GM18909 (cell line): ENCODE measurements around the gene SCAMP2.

Source experiments
- ATAC-seq: cut with Tn5 transposase; IDR thresholded peaks from one replicate; pipeline ENCODE4 v1.9.1; 2021; ENCODE audit warnings: mild to moderate bottlenecking; ENCODE audit not compliant: unreplicated experiment, poor library complexity

The SCAMP2 gene

DNA sequence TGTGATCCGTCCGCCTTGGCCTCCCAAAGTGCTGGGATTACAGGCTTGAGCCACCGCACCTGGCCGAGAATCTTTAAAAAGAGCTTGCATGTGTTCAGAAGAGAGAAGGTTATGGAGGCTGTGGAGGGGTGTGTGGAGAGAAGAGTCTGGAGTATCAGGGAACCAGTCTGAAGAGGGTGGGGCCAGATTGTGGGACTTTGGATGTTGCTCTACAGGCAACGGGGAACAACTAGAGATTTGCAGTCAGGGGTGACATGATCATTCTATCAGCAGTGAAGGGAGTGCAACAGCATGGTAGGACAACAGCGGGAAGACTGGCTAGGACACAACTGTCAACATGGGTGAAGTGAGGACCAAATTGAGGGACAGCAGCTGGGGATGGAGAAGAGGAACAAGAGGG, 8.9 kb downstream of the SCAMP2 start:
- ATAC-seq: no peak

DNA sequence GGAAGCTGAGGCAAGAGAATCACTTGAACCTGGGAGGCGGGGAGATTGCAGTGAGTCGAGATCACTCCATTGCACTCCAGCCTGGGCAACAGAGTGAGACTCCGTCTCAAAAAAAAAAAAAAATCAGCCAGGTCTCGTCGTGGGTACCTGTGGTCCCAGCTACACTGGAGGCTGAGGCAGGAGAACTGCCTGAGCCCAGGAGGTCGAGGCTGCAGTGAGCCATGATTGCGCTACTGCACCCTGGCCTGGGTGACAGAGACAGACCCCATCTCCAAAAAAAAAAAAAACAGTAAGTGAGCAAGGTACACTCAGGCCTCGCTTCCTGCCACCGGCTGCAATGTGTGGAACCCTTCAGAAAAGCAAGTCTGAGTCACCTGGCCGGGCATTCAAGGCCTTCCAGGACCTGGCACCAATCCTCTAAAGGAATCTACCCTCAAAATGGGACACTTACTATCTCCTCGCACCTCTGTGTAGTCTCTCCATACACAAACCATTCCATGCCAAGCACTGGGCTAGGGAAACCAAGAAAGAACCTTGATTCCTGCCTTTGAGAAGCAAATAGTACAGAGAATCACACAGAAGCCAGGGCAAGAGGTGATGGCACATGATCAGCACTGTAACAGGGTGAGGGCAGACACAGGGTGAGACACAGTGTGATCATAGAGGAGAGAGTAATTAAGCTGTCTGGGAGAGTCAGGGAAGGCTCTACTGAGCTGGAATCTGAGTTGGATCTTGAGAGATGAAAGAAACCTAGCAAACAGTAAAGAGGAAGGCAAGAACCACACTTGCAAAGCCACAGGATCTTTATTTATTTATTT, 9.7 kb downstream of the SCAMP2 start:
- no peak for ATAC-seq

DNA sequence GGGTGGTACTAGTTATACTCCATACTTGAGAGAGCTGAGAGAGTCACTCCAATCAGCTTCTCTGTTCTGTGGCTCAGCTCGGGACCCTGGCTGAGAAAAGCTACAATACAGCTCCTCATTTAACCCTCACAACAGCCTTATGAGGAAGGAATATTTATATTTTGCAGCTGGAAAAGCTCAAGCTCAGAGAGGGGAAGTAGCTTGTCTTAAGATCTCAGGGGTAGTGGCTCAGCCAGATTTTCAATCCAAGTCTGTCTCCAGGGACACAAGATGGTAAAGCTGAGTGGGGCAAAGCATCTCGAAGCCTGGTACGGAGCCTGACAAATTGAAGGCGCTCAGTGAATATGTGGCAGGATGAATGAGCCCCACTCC, 14.8 kb downstream of the SCAMP2 start:
- no peak for ATAC-seq

DNA sequence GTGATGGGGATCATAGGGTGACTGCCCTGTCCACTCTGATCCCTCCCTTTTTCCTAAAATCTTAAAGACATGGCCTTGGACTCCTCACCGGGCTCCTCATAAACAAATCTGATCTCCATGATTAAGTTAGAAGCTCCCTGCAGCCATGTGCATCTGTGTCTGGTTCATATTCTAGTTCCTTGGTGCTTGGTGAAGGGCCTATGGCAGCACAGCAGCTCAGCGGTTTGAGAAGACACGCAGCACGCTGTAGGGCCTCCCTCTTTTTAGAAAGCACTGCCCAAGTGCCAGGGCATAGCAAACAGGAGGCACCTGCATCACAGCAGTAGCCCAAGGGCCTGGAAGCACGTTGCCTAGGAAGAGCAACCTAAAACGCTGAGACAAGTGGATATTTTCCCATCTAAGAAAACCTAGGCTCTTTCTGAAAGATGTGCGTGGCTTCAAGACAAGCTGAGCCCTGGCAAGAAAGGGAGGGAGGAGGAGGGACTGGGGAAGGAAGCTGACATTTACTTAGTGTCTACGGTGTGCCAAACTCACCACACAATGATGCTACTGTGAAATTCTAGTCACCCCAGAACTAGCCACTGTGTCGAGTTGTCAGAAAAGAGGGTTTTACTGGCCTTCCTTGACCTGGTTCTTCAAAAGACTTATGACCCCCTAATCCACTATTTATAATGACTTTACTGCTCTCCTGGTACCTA, 15.3 kb downstream of the SCAMP2 start:
- ATAC-seq: peak; percentile 19

DNA sequence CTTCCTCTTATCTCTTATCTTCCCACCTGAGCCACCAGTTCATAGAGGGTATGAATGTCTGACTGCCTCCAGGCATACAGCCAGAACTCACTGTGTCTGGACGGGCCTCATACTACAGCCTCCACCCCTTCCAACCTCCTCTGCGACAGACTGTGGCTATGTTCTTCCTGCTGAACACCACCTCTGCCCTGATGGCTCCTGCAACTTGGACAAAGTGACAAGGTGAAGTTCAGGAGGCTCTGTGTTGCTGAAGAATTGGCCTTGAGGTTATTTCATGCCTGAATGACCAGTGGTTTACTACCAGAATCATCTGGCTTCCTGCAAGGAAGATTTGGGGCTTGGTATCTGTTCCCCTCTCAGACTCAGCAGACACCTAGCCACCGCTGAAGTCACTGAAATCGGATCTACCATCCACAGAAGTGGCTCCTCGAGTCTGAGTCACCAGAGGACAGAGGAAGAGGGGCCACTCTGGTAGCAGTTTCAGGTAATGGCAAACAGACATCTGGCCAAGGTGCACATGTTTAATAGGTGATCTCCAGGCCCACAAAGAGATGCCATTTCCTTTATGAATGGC, 16.0 kb downstream of the SCAMP2 start:
- ATAC-seq: peak; percentile 71

DNA sequence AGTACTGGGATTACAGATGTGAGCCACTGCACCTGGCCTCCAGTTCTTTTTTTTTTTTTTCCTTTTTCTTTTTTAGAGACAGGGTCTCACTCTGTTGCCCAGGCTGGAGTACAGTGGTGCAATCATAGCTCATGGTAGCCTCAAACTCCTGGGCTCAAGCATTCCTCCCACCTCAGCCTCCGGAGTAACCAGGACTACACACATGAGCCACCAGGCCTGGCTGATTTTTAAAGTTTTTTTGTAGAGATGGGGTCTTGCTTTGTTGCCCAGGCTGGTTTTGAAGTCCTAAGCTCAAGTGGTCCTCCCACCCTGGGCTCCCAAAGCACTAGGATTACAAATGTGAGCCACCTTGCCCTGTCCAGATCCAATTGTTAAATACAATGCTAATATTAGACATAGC, 16.6 kb downstream of the SCAMP2 start:
- ATAC-seq: no peak

DNA sequence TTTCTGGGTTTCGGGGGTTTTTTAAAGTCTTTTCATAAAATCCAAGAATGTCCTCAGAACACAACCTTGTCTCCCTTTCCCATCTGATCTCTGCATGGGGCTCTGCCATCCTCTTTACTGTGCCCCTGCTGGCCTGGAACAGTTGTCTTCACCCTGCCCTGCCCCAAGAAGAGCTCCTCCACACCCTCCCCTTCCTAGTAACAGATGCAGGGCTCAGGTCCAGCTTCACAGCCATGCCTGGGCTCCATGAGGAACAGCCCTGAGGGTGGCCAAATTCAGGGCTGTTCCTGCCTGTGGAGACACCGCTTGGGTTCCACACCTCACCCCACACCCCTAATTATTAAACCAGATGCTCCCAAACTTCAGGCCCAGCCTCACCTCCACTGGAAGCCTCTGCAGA, 17.3 kb downstream of the SCAMP2 start:
- no peak for ATAC-seq

DNA sequence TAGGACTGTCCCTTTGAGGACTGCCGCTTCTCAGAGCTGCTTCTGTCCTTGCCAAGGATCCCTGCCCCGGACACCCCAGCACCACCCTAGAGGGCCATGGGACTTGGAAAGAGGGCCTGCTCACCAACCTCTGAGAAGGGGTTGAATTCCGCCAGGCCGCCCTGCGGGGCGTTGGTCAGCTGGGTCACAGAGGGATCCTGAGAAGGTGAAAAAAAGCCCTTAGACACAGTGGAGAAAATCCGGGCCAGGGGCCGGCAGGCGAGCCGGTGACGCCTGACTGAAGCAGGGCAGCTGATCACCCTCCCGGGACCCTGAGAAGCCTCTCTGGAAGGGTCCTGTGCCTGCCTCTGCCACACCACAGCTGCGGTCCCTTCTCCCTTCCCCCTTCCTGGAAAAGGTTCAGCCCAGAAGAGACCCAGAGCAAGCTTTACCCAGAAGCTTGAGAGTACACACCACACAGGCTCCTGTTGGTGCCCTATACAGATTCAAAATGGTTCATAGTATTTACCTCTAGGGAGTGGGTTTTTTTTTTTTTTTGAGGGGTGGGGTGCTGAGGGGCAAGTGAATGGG, 18.6 kb downstream of the SCAMP2 start:
- no peak for ATAC-seq

DNA sequence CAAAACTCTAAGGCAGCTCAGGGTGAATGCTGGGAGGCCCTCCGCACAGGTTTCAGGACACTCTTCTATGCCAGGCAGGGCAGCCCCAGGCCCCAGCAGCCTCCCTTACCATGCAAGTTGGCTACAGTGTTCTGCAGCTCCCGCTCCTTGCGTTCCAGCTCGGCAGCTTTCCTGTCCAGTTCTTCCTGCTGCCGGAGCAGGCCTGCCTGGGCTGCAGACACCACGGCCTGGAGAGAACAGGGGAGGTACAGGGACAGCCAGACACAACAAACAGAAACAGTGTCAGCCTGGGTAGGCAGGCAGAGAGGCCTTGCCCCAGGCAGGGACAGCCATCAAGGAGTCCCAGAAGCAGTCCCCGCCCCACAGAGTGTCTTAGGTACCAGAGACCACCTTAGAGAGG, 21.2 kb downstream of the SCAMP2 start:
- no peak for ATAC-seq

DNA sequence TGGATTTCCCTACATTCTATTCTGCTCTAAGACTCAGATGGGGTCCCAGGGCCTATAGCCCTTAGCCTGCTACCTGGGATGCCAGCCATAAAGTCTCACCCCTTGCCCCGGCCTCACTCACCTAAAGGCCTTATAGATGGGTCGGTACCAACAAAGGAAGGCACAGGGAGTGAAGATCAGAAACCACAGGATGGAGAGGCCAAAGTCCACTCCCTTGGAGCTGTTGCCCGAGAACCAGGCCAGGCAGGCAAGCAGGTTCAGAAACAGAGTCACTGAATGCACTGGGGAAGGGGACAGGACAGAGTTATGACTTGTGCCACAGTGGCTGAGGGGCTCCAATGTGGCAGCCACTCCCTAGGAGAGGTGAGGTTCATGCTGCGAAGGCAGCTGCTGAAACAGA, 22.8 kb downstream of the SCAMP2 start:
- ATAC-seq: no peak

DNA sequence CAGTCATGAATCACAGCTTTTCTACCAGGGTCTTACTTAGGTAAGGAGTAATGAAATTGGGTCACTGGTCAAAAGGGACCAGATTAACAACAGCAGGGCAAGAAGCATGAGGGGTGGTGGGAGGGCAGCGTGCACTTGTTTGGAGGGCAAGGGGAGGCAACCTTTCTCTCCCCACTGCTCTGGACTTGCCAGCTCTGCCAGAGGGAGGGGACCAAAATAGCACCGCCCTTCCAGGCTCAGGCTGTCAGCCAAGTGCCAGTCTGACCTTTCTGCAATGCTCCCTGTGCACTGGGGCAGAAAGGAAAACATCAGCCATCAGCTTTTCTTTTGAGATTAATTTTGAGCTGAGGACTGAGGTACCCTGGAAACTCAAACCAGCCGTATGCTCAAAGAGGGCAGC, 25.7 kb downstream of the SCAMP2 start:
- ATAC-seq: no peak

DNA sequence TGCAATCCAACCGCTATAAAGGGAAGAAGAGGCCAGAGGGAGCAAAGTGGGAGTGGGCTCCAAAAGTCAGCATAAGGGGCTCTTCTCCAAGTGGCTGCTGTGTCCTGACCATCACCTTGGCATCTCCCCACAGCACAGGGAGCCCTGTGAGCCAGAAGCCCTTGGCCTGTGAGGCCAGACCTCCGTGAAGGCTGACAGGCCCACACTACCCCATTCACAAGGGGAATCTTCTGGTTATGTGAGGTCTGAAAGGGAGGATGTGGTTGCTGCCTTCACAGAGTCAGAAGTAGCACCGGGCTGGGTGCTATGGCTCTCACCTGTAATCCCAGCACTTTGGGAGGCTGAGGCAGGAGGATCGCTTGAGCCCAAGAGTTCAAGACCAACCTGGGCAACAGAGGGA, 27.6 kb downstream of the SCAMP2 start:
- ATAC-seq: no peak

DNA sequence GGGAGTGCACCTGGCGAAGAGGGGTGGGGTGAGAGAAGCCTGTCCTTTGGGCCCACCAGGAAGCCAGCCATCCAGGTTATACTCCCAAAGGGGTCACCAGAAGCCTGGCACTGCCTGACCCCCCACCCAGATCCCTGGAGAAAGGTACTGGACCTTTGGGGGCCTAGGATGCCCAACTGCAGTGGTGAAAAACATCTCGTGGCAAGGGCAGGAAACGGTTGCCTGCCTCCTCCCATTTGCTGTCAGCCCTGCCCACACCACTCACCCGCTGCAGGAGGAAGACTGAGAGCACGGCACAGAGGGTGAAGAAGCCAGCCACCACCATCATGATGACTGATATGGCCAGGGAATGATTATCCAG, 28.0 kb downstream of the SCAMP2 start:
- ATAC-seq: no peak

DNA sequence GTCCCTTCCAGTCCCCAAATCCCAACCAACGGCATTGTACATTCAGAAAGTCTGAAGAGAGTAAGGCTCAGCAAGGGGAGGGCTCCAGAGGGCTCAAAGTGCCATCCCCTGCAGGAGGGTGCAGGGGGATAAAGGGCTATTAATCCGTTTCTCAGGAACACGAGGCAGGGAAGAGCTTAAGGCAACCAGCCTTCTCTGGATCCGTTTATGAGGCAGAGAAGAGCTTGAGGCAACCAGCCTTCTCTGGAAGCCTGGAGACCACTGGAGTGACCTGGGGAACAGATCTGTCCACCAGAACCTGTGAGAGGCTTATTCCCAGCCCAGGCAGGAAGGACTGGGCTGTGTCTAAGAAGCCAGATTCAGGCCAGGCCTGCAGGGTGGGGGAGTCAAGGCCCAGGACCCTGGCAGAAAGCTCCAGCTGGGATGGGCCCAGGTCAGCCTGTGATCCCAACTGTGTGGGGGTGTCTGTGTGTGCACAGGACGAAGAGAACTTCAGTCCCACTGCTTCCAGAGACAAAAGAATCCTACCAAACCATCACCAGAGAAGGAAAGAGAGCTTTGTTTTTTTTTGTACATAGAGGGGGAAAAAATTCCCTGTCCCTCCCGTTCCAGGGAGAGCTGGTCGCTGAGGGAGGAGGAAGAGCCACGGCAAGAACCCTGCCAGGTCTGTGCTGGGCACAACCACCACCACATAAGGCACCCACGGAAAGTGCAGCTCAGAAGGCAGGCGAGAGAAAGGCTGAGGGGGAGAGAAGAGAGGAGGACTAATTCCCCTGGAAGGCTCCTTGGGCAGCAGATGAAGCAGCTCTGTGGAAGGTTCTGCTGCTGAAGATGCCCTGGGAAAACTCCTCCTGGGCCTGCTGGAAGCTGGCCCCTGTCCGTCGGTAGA, 28.6 kb downstream of the SCAMP2 start:
- no peak for ATAC-seq

DNA sequence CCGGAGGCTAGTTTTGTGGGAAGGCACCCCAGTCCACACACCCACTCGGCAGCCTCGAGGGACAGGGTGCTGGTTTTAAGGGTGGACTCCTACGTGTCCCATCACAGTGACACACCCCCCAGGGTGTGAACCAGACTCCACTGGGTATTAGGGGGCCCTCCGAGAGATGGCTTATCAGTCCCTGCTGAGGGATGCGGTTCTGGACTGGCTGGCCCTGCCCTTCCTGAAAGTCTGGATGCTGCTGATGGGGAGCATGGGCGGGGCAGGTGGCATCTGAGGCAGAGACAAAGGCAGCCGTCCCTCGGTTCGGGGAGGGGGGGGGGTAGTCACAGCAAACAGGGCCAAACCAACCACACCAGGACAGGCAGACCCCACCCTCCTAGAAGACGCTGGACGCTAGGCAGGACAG, 29.3 kb downstream of the SCAMP2 start:
- ATAC-seq: no peak

DNA sequence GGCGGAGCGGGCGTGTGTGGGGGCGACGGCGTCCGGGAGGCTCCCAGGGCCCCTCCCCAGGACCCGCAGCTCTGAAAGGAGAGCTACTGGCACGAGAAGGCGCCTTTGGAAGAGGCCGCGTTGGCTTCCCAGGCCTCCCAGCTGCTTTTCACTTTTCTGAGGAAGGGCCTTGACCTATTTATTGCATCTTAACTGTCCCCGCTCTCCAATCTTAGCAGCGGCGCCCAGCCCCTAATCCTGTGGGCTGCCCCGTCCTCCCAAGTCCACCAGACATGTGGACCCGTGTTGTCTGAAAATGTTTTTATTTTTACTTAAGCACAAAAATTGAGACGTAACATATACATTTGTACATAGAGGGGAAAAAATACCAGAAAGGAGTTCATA, 29.7 kb downstream of the SCAMP2 start:
- no peak for ATAC-seq

DNA sequence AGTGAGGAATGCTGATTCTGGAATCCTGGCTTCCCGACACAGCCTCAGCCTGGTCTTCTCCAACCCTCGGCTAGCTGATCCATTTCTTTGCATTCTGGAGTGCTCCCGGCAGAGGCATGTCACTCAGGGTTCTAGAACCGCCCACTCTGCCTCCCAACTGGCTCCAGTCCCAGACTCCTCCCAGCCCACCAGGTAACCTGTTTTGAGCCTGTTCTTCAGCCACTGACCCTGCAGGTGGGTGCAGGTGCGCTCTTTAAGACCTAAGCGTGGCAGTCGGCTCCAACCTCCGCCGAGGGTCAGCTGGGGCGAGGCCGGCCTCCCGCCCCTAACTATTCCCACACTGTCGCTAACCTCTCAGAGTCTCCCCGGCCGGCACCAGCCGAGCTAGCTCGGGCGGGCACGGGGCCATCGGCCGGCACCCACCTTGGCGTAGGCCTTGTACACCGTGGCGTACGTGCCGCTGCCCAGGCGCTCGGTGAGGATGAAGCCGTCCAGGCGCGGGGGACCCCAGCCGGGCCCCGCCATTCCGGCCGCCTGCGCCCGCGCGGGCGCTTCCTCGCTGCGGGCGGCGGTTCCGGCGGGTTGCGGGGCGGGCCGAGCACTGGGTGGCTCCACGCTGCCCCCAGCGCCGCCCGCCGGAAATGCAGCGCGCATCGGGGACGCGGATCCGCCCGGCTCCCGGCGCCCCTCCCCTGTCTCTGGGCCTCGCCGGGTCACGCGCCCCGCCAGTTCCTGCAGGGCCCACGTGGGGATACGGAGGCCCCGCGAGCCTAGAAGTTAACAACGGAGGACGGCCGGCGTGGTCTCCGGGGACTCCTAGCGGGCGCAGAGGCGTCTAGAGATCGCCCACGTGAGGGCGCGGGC, 30.4 kb downstream of the SCAMP2 start, which contains the start of gene ULK3:
ULK3 (minus strand) TSS at position 576 of the 864 bp plus-strand sequence; CDS start at position 525, 51 bp downstream.
- peak; percentile 84 for ATAC-seq

DNA sequence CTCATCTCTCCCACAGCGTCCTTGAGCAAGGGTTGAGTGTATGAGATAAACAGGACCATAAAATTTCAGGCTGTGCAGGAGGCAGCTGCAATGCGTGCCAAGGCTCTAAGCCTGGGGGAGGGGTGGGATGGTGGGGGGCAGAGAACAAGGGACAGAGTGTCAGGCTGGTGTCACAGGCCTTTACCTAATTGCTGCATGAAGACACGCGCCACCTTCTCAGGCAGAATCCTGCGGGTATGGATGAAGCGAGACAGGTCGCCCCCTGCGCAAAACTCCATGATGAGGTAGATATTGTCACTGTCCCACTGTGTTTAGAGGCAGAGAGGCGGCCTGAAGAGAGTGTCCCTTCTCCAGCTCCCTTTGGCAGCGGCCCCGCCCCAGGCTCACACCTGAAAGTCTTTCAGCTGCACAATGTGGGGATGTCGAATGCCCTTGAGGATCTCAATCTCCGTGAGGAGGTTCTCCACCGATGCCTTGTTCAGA, 31.2 kb downstream of the SCAMP2 start:
- no peak for ATAC-seq
